Measurements from ENCODE around the gene LMAN1. TPM values are rescaled to one million over a fixed set of nuclear protein-coding genes. Genes with fewer than 3 reads are reported as not detected.

Gene LMAN1
- total RNA-seq, 4 donors from 2014 or later, result 67.1 to 80.3 (median 70.6) TPM

GRCh38 chr18:59325965-59326364, 33.1 kb downstream of the LMAN1 start:
- no peaks in the 10 kb centered on the region for H3K9me3 ChIP-seq
- no peak overlapping the region for H3K4me3 ChIP-seq
- 100% methylated on average over 1 of the region's 1 CpG for WGBS, 2 donors
- DNase-seq, result no peak
- no peaks in the 10 kb centered on the region for H3K27me3 ChIP-seq
- H3K27ac ChIP-seq, result no peak overlapping the region
- H3K36me3 ChIP-seq, result peaks cover 0 to 53% (median 9%) of the 10 kb centered on the region in 3 donors
- intact Hi-C loops (cut with DNase I), result no loop called here
- no peak for TF ChIP-seq CTCF (IDR thresholded peaks at IDR 0.05)
- TF ChIP-seq POLR2A (IDR thresholded peaks at IDR 0.05), result no peak
- no peaks in the 10 kb centered on the region for H3K4me1 ChIP-seq

- TF ChIP-seq POLR2A (IDR thresholded peaks at IDR 0.05) (no peak), CTCF (IDR thresholded peaks at IDR 0.05) (no peak)
- Histone ChIP-seq H3K27me3 (no peaks in the 10 kb centered on the region), H3K4me3 (no peak overlapping the region), H3K27ac (no peak overlapping the region), H3K9me3 (no peaks in the 10 kb centered on the region), H3K4me1 (no peaks in the 10 kb centered on the region), H3K36me3 (peaks cover 0 to 39% (median 3%) of the 10 kb centered on the region in 3 donors)
- DNase-seq, result no peak
- WGBS, 2 donors, result 82 to 93% methylated on average over 4 of the region's 4 CpGs
- intact Hi-C loops (cut with DNase I), result no loop called here
Measured at GRCh38 chr18:59324623-59324971, 34.5 kb downstream of the LMAN1 start.

GRCh38 chr18:59323931-59324622, 35.0 kb downstream of the LMAN1 start:
- H3K27me3 ChIP-seq, result no peaks in the 10 kb centered on the region
- WGBS, 2 donors, result 92 to 94% methylated on average over 7 of the region's 7 CpGs
- peaks cover 0 to 34% (median 3%) of the 10 kb centered on the region in 3 donors for H3K36me3 ChIP-seq
- TF ChIP-seq POLR2A (IDR thresholded peaks at IDR 0.05) (no peak), CTCF (IDR thresholded peaks at IDR 0.05) (no peak)
- H3K4me3 ChIP-seq, result no peak overlapping the region
- intact Hi-C loops (cut with DNase I), result no loop called here
- no peak overlapping the region for H3K27ac ChIP-seq
- no peak for DNase-seq
- no peaks in the 10 kb centered on the region for H3K9me3 ChIP-seq
- no peaks in the 10 kb centered on the region for H3K4me1 ChIP-seq

- DNase-seq, result no peak
- WGBS, 2 donors, result 80 to 86% methylated on average over 4 of the region's 4 CpGs
- no peak for TF ChIP-seq POLR2A (IDR thresholded peaks at IDR 0.05)
- intact Hi-C loops (cut with DNase I), result no loop called here
- H3K9me3 ChIP-seq, result no peaks in the 10 kb centered on the region
- H3K4me3 ChIP-seq, result no peak within 1 kb of the TSS
- no peak within 1 kb of the TSS for H3K27ac ChIP-seq
- H3K36me3 ChIP-seq, result no peaks in the 10 kb centered on the region
- no peaks in the 10 kb centered on the region for H3K27me3 ChIP-seq
- H3K4me1 ChIP-seq, result no peaks in the 10 kb centered on the region
Measured at GRCh38 chr18:59318460-59319050, 40.5 kb downstream of the LMAN1 start, which contains the start of gene CPLX4. TSS of gene CPLX4 (minus strand) at chr18:59318649. CDS start at chr18:59318462, 187 bp downstream.

GRCh38 chr18:59311631-59312030, 47.4 kb downstream of the LMAN1 start:
- Histone ChIP-seq H3K27me3 (peaks cover 0 to 52% (median 2%) of the 10 kb centered on the region in 4 donors), H3K4me1 (peaks cover 0 to 13% (median 5%) of the 10 kb centered on the region in 3 donors), H3K4me3 (no peak overlapping the region), H3K27ac (no peak overlapping the region), H3K9me3 (no peaks in the 10 kb centered on the region), H3K36me3 (no peaks in the 10 kb centered on the region)
- intact Hi-C loops (cut with DNase I), result no loop called here
- 63 to 77% methylated on average over 3 to 7 of the region's 7 CpGs for WGBS, 2 donors
- TF ChIP-seq CTCF (IDR thresholded peaks at IDR 0.05) (no peak), POLR2A (IDR thresholded peaks at IDR 0.05) (no peak)
- no peak for DNase-seq

Measured in esophagus squamous epithelium (tissue), 5 donors.